Measurements from ENCODE around the gene SMAD1. TPM values are rescaled to one million over a fixed set of nuclear protein-coding genes. Genes with fewer than 3 reads are reported as not detected.
"Not testable (repeated sequence)": the region's sequence is repeated elsewhere in the genome, so short reads cannot be mapped to it uniquely, and the experiment has no call there.

Gene SMAD1
- total RNA-seq, 2 experiments from 2014 or later, result 0.65 TPM; not detected in 1

GRCh38 chr4:145533001-145533400 is 51.3 kb downstream of the SMAD1 start:
- Mint-ChIP-seq H3K27ac (no peak overlapping the region), H3K27me3 (ENCODE audit: low read depth) (peaks cover 5% of the 10 kb centered on the region), H3K9me3 (ENCODE audit: insufficient read depth) (no peaks in the 10 kb centered on the region), H3K4me1 (ENCODE audit: low read depth) (no peaks in the 10 kb centered on the region), H3K36me3 (ENCODE audit: low read depth) (no peaks in the 10 kb centered on the region), H3K4me3 (no peak overlapping the region)
- ChIA-PET POLR2A (no interaction called here), CTCF (interaction anchor here (1.4 kb wide), 1 partner anchor 24 kb away, joined by 5 read pairs; no protein-coding TSS in a partner anchor)
- ATAC-seq, result no peak
- no peak for DNase-seq

GRCh38 chr4:145533415-145533814 is 51.8 kb downstream of the SMAD1 start:
- DNase-seq; POLR2A ChIA-PET; H3K36me3 Mint-ChIP-seq (ENCODE audit: low read depth); H3K4me1 Mint-ChIP-seq (ENCODE audit: low read depth); H3K27me3 Mint-ChIP-seq (ENCODE audit: low read depth); H3K27ac Mint-ChIP-seq; H3K9me3 Mint-ChIP-seq (ENCODE audit: insufficient read depth); H3K4me3 Mint-ChIP-seq; ATAC-seq: not testable (repeated sequence)
- CTCF ChIA-PET, result interaction anchor here (1.4 kb wide), 1 partner anchor 24 kb away, joined by 5 read pairs; no protein-coding TSS in a partner anchor

- POLR2A ChIA-PET, result no interaction called here
- Mint-ChIP-seq H3K27ac (no peak overlapping the region), H3K9me3 (ENCODE audit: insufficient read depth) (no peaks in the 10 kb centered on the region), H3K4me1 (ENCODE audit: low read depth) (no peaks in the 10 kb centered on the region), H3K36me3 (ENCODE audit: low read depth) (no peaks in the 10 kb centered on the region), H3K27me3 (ENCODE audit: low read depth) (peaks cover 7% of the 10 kb centered on the region), H3K4me3 (no peak overlapping the region)
- CTCF ChIA-PET, result interaction anchor here (1.4 kb wide), 1 partner anchor 23 kb away, joined by 5 read pairs; no protein-coding TSS in a partner anchor
- DNase-seq, result no peak
- no peak for ATAC-seq
Measured at GRCh38 chr4:145533961-145534360, 52.3 kb downstream of the SMAD1 start.

- Mint-ChIP-seq H3K27me3 (ENCODE audit: low read depth) (peaks cover 11% of the 10 kb centered on the region), H3K4me1 (ENCODE audit: low read depth) (no peaks in the 10 kb centered on the region), H3K36me3 (ENCODE audit: low read depth) (no peaks in the 10 kb centered on the region), H3K9me3 (ENCODE audit: insufficient read depth) (no peaks in the 10 kb centered on the region), H3K4me3 (no peak overlapping the region), H3K27ac (no peak overlapping the region)
- ChIA-PET POLR2A (no interaction called here), CTCF (no interaction called here)
- no peak for DNase-seq
- ATAC-seq, result no peak
Measured at GRCh38 chr4:145535202-145535601, 53.5 kb downstream of the SMAD1 start.

- POLR2A ChIA-PET, result no interaction called here
- no peaks in the 10 kb centered on the region for H3K9me3 Mint-ChIP-seq (ENCODE audit: insufficient read depth)
- H3K27me3 Mint-ChIP-seq (ENCODE audit: low read depth), result peaks cover 11% of the 10 kb centered on the region
- H3K27ac Mint-ChIP-seq, result no peak overlapping the region
- ATAC-seq, result no peak
- no peaks in the 10 kb centered on the region for H3K36me3 Mint-ChIP-seq (ENCODE audit: low read depth)
- no peak for DNase-seq
- CTCF ChIA-PET, result no interaction called here
- no peak overlapping the region for H3K4me3 Mint-ChIP-seq
- H3K4me1 Mint-ChIP-seq (ENCODE audit: low read depth), result no peaks in the 10 kb centered on the region
Measured at GRCh38 chr4:145536044-145536443, 54.4 kb downstream of the SMAD1 start.

GRCh38 chr4:145538596-145538995 is 56.9 kb downstream of the SMAD1 start:
- CTCF ChIA-PET, result no interaction called here
- no peaks in the 10 kb centered on the region for H3K4me1 Mint-ChIP-seq (ENCODE audit: low read depth)

GRCh38 chr4:145539671-145540070 is 58.0 kb downstream of the SMAD1 start:
- Mint-ChIP-seq H3K27ac (no peak overlapping the region), H3K4me1 (ENCODE audit: low read depth) (no peaks in the 10 kb centered on the region), H3K27me3 (ENCODE audit: low read depth) (peaks cover 11% of the 10 kb centered on the region), H3K9me3 (ENCODE audit: insufficient read depth) (no peaks in the 10 kb centered on the region), H3K4me3 (no peak overlapping the region), H3K36me3 (ENCODE audit: low read depth) (no peaks in the 10 kb centered on the region)
- ChIA-PET CTCF (interaction anchor here (1.2 kb wide), 1 partner anchor 18 kb away, joined by 4 read pairs; no protein-coding TSS in a partner anchor), POLR2A (no interaction called here)
- no peak for ATAC-seq
- DNase-seq, result no peak

More at GRCh38 chr4:145538596-145538995, 56.9 kb downstream of the SMAD1 start:
- POLR2A ChIA-PET, result no interaction called here
- H3K9me3 Mint-ChIP-seq (ENCODE audit: insufficient read depth), result no peaks in the 10 kb centered on the region
- H3K4me3 Mint-ChIP-seq, result no peak overlapping the region
- DNase-seq (no peak), ATAC-seq (no peak)
- H3K36me3 Mint-ChIP-seq (ENCODE audit: low read depth), result no peaks in the 10 kb centered on the region
- no peak overlapping the region for H3K27ac Mint-ChIP-seq
- peaks cover 11% of the 10 kb centered on the region for H3K27me3 Mint-ChIP-seq (ENCODE audit: low read depth)

GRCh38 chr4:145540235-145540634 is 58.6 kb downstream of the SMAD1 start:
- H3K36me3 Mint-ChIP-seq (ENCODE audit: low read depth), result no peaks in the 10 kb centered on the region
- ChIA-PET CTCF (interaction anchor here (1.2 kb wide), 1 partner anchor 17 kb away, joined by 4 read pairs; no protein-coding TSS in a partner anchor), POLR2A (no interaction called here)
- no peaks in the 10 kb centered on the region for H3K4me1 Mint-ChIP-seq (ENCODE audit: low read depth)
- H3K27ac Mint-ChIP-seq, result no peak overlapping the region
- H3K9me3 Mint-ChIP-seq (ENCODE audit: insufficient read depth), result no peaks in the 10 kb centered on the region
- H3K27me3 Mint-ChIP-seq (ENCODE audit: low read depth), result peaks cover 13% of the 10 kb centered on the region
- ATAC-seq (no peak), DNase-seq (no peak)
- H3K4me3 Mint-ChIP-seq, result no peak overlapping the region

- ChIA-PET POLR2A (no interaction called here), CTCF (no interaction called here)
- Mint-ChIP-seq H3K27me3 (ENCODE audit: low read depth) (peaks cover 19% of the 10 kb centered on the region), H3K27ac (no peak overlapping the region), H3K4me3 (no peak overlapping the region), H3K9me3 (ENCODE audit: insufficient read depth) (no peaks in the 10 kb centered on the region), H3K36me3 (ENCODE audit: low read depth) (no peaks in the 10 kb centered on the region), H3K4me1 (ENCODE audit: low read depth) (no peaks in the 10 kb centered on the region)
- DNase-seq, result no peak
- no peak for ATAC-seq
Measured at GRCh38 chr4:145541346-145541745, 59.7 kb downstream of the SMAD1 start.

GRCh38 chr4:145545031-145545430 is 63.4 kb downstream of the SMAD1 start:
- ChIA-PET CTCF (interaction anchor here (1.4 kb wide), 1 partner anchor 12 kb away, joined by 4 read pairs; no protein-coding TSS in a partner anchor), POLR2A (no interaction called here)
- peaks cover 9% of the 10 kb centered on the region for H3K27me3 Mint-ChIP-seq (ENCODE audit: low read depth)
- H3K4me3 Mint-ChIP-seq, result no peak overlapping the region
- no peak overlapping the region for H3K27ac Mint-ChIP-seq
- no peaks in the 10 kb centered on the region for H3K4me1 Mint-ChIP-seq (ENCODE audit: low read depth)
- no peaks in the 10 kb centered on the region for H3K36me3 Mint-ChIP-seq (ENCODE audit: low read depth)
- DNase-seq (no peak), ATAC-seq (no peak)
- H3K9me3 Mint-ChIP-seq (ENCODE audit: insufficient read depth), result no peaks in the 10 kb centered on the region

- CTCF ChIA-PET, result interaction anchor here (1.0 to 1.4 kb wide), 2 partner anchors 11 to 12 kb away, joined by 4 read pairs; no protein-coding TSS in a partner anchor
- no peak overlapping the region for H3K4me3 Mint-ChIP-seq
- no peak for DNase-seq
- H3K27me3 Mint-ChIP-seq (ENCODE audit: low read depth), result peaks cover 9% of the 10 kb centered on the region
- H3K36me3 Mint-ChIP-seq (ENCODE audit: low read depth), result no peaks in the 10 kb centered on the region
- H3K9me3 Mint-ChIP-seq (ENCODE audit: insufficient read depth), result no peaks in the 10 kb centered on the region
- H3K4me1 Mint-ChIP-seq (ENCODE audit: low read depth), result no peaks in the 10 kb centered on the region
- no peak overlapping the region for H3K27ac Mint-ChIP-seq
- no peak for ATAC-seq
- POLR2A ChIA-PET, result no interaction called here
Measured at GRCh38 chr4:145545538-145546174, 64.0 kb downstream of the SMAD1 start.

- Mint-ChIP-seq H3K27me3 (ENCODE audit: low read depth) (peaks cover 9% of the 10 kb centered on the region), H3K36me3 (ENCODE audit: low read depth) (no peaks in the 10 kb centered on the region), H3K27ac (no peak overlapping the region), H3K4me3 (no peak overlapping the region), H3K9me3 (ENCODE audit: insufficient read depth) (no peaks in the 10 kb centered on the region), H3K4me1 (ENCODE audit: low read depth) (no peaks in the 10 kb centered on the region)
- DNase-seq, result no peak
- ChIA-PET CTCF (interaction anchor here (1.0 kb wide), 1 partner anchor 11 kb away, joined by 4 read pairs; no protein-coding TSS in a partner anchor), POLR2A (no interaction called here)
- no peak for ATAC-seq
Measured at GRCh38 chr4:145546175-145546915, 64.7 kb downstream of the SMAD1 start.
